ENCODE results near the gene TEAD4. TPM values are rescaled to one million over a fixed set of nuclear protein-coding genes. Genes with fewer than 3 reads are reported as not detected.

TEAD4 gene
- total and polyA plus RNA-seq, 10 donors = 5.1 to 24.2 (median 17.4) TPM

DNA sequence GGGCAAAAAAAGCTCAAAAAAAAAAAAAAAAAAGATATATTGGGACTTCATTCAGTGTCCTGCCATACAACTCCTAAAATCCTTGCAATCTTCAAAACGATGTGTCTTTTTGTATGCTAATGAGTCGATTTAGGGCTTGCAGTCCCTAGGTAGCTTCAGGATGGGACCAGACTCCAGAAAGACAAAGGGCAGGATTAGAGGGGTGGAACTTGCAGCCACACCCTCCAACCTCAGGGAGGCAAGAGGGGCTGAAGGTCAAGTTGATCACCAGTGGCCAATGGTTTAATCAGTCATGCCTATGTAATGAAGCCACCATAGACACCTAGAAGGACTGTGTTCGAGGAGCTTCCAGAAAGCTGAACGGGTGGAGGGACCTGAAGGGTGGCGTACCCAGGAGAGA lies 29.3 kb downstream of the TEAD4 start:
- no peaks in the 10 kb centered on the region for H3K36me3 ChIP-seq
- 94 to 96% (median 95%) methylated on average over 5 of the region's 5 CpGs for WGBS, 5 donors
- TF ChIP-seq CTCF (IDR thresholded peaks at IDR 0.05 in 8 of 11, conservative IDR thresholded peaks at IDR 0.05 in 3 of 11) = no peak
- no peak for TF ChIP-seq POLR2A (IDR thresholded peaks at IDR 0.05)
- TF ChIP-seq POLR2AphosphoS5 (IDR thresholded peaks at IDR 0.05) = no peak

GRCh38 chr12:2992724-2993123 lies 33.5 kb downstream of the TEAD4 start:
- no peaks in the 10 kb centered on the region for H3K27me3 ChIP-seq (replicated peaks in 1 of 7)
- H3K9me3 ChIP-seq = peaks cover 0 to 15% (median 10%) of the 10 kb centered on the region in 8 donors
- TF ChIP-seq POLR2A (IDR thresholded peaks at IDR 0.05) = no peak
- no peak for TF ChIP-seq POLR2AphosphoS5 (IDR thresholded peaks at IDR 0.05)
- TF ChIP-seq CTCF (IDR thresholded peaks at IDR 0.05 in 8 of 11, conservative IDR thresholded peaks at IDR 0.05 in 3 of 11) = no peak
- WGBS, 5 donors = 72 to 82% (median 78%) methylated on average over 5 of the region's 5 CpGs
- H3K4me3 ChIP-seq = no peak overlapping the region
- H3K36me3 ChIP-seq = peaks cover 0 to 15% (median 0%) of the 10 kb centered on the region in 6 donors
- no peak for DNase-seq
- no peaks in the 10 kb centered on the region for H3K4me1 ChIP-seq
- intact Hi-C loops (cut with DNase I; ENCODE audit: low total_unique reads) = no loop called here
- H3K27ac ChIP-seq = no peak overlapping the region

More for the DNA sequence above, 29.3 kb downstream of the TEAD4 start:
- intact Hi-C loops (cut with DNase I; ENCODE audit: low total_unique reads) = no loop called here
- Histone ChIP-seq H3K27me3 (replicated peaks in 1 of 7) (no peaks in the 10 kb centered on the region), H3K4me3 (no peak overlapping the region), H3K27ac (no peak overlapping the region), H3K4me1 (no peaks in the 10 kb centered on the region), H3K9me3 (peaks cover 0 to 15% (median 10%) of the 10 kb centered on the region in 8 donors)
- no peak for DNase-seq

DNA sequence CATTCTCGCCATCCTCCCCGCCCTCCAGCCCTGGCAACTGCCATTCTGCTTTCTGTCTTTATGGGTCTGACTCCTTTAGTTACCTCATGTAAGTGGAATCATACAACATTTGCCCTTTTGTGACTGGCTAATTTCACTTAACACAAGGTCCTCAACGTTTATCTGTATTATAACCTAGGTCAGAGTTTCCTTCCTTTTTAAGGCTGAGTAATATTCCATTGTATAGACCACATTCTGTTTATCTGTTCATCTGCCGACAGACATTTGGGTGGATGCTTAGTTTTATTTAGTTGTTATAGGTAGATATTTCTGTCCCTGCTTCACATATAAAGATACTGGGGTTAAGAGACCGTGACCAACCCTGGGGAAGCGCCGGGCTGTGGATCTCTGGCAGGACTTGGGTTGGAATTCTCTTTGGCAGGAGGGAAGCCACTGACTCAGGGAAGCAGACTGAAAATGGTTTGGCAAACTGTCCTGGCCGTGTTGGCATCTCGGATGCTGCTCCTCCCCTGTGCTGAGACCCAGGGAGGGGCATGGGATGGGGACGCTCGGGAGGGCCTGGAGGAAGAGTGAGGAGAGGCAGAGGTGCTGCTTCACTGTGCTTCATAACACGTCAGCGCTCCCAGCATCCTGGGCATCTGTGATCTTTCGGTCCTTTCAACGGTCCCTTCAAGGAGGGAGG lies 38.9 kb downstream of the TEAD4 start:
- TF ChIP-seq CTCF (IDR thresholded peaks at IDR 0.05 in 8 of 11, conservative IDR thresholded peaks at IDR 0.05 in 3 of 11) (no peak), POLR2A (IDR thresholded peaks at IDR 0.05) (no peak), POLR2AphosphoS5 (IDR thresholded peaks at IDR 0.05) (no peak)
- H3K36me3 ChIP-seq = peaks cover 0 to 28% (median 0%) of the 10 kb centered on the region in 6 donors
- WGBS, 5 donors = 83 to 90% (median 89%) methylated on average over 14 to 15 of the region's 15 CpGs
- no peak overlapping the region for H3K27ac ChIP-seq
- H3K9me3 ChIP-seq = no peaks in the 10 kb centered on the region
- intact Hi-C loops (cut with DNase I; ENCODE audit: low total_unique reads) = no loop called here
- peaks cover 0 to 6% (median 0%) of the 10 kb centered on the region in 6 donors for H3K4me1 ChIP-seq
- no peak overlapping the region for H3K4me3 ChIP-seq
- H3K27me3 ChIP-seq (replicated peaks in 1 of 7) = no peaks in the 10 kb centered on the region
- no peak for DNase-seq

- no peak for TF ChIP-seq POLR2A (IDR thresholded peaks at IDR 0.05)
- TF ChIP-seq POLR2AphosphoS5 (IDR thresholded peaks at IDR 0.05) = no peak
- TF ChIP-seq CTCF (IDR thresholded peaks at IDR 0.05 in 8 of 11, conservative IDR thresholded peaks at IDR 0.05 in 3 of 11) = no peak
- Histone ChIP-seq H3K36me3 (peaks cover 0 to 28% (median 0%) of the 10 kb centered on the region in 6 donors), H3K9me3 (no peaks in the 10 kb centered on the region), H3K4me3 (no peak overlapping the region), H3K4me1 (peaks cover 0 to 13% (median 0%) of the 10 kb centered on the region in 6 donors), H3K27ac (no peak overlapping the region), H3K27me3 (replicated peaks in 1 of 7) (no peaks in the 10 kb centered on the region)
- intact Hi-C loops (cut with DNase I; ENCODE audit: low total_unique reads) = no loop called here
- WGBS, 5 donors = 68 to 88% (median 83%) methylated on average over 7 to 12 of the region's 12 CpGs
- DNase-seq = no peak
Observed at GRCh38 chr12:2998789-2999264, 39.6 kb downstream of the TEAD4 start.

All from spleen (tissue), 11 donors.